Activated CD8-positive, alpha-beta T cell treated with anti-CD3 and anti-CD28 coated beads for 36 hours (primary cell): ENCODE data around the gene TNP2. TPM values are rescaled to one million over a fixed set of nuclear protein-coding genes. Genes with fewer than 3 reads are reported as not detected.

ENCODE experiments used
- ATAC-seq: fragments of 200-7000 bp; cut with Tn5 transposase; one replicate; pipeline ENCODE4 v1.10.0; 2021; ENCODE audit warnings: mild to moderate bottlenecking, moderate library complexity
- CTCF ChIA-PET: fragments of 350-600 bp; sonication (Branson Sonifier 250); formaldehyde crosslinking; loops from one replicate; lab custom pipeline; 2021; ENCODE audit warnings: antibody characterized with exemption; lab: Charles Lee
- POLR2A ChIA-PET: fragments of 350-600 bp; sonication (Branson Sonifier 250); formaldehyde crosslinking; loops from one replicate; lab custom pipeline; 2021; ENCODE audit warnings: antibody characterized with exemption; lab: Charles Lee
- DNase-seq: peaks from one replicate; pipeline ENCODE4 v3.0.0-alpha.2; 2020
- H3K27ac Mint-ChIP-seq: one replicate; pipeline ENCODE4 v1.8.0; 2021; ENCODE audit warnings: mild to moderate bottlenecking, mixed read lengths
- H3K27me3 Mint-ChIP-seq: one replicate; pipeline ENCODE4 v1.8.0; 2021; ENCODE audit warnings: mixed read lengths
- H3K36me3 Mint-ChIP-seq: one replicate; pipeline ENCODE4 v1.8.0; 2021; ENCODE audit warnings: low read depth, mixed read lengths
- H3K4me1 Mint-ChIP-seq: one replicate; pipeline ENCODE4 v1.8.0; 2021; ENCODE audit warnings: low read depth, mixed read lengths
- H3K4me3 Mint-ChIP-seq: one replicate; pipeline ENCODE4 v1.8.0; 2021; ENCODE audit warnings: mild to moderate bottlenecking, moderate library complexity, mixed read lengths
- H3K9me3 Mint-ChIP-seq: one replicate; pipeline ENCODE4 v1.8.0; 2021; ENCODE audit warnings: mixed read lengths
- CTCF ChIP-seq: fragments of 200-600 bp; IDR thresholded peaks from one replicate; pipeline ENCODE4 v1.8.0; 2022; ENCODE audit warnings: antibody characterized with exemption, mild to moderate bottlenecking
- intact Hi-C: fragments of 100-400 bp; cut with micrococcal nuclease; formaldehyde crosslinking; loops from one replicate; pipeline ENCODE4 v1.10.0; 2022
- total RNA-seq, 2 experiments: library from RNA; stranded (reverse); gene quantifications; one replicate each; pipeline ENCODE4 v1.2.3, GENCODE V29; 2021

The TNP2 gene
- total RNA-seq, 2 experiments from 2014 or later: not detected

DNA sequence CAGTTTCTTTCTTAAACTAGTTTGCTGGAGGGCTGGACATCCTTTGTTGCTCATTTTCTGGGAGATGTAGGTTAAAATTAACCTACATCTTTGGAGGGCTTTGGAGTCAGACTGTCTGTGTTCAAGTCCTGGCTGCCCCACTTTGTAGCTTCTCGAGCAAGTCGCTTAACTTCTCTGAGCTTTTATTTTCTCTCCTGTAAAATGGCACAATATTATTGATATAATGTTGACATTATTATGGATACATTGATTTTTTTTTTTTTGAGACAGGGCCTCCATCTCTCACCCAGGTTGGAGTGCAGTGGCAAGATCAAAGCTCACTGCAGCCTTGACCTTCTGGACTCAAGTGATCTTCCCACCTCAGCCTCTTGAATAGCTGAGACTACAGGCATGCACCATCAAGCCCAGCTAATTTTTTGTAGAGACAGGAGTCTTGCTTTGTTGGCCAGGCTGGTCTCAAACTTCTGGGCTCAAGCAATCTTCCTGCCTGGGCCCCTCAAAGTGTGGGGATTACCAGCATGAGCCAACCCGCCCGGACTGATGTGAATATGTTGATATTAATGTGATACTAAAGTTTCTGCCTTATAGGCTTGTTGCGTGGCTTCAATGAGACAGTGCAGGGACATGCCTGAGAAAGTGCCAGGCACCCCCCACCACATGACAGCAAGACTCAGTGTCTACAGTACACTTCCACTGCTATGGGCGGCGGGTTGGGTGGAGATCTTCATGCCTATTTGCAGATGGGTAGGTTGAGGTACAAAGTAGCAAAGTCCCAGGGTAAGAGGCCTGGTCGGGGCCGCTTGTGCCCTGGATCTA lies 44.6 kb upstream of the TNP2 start:
- Mint-ChIP-seq H3K36me3 (no peaks in the 10 kb centered on the region), H3K9me3 (no peaks in the 10 kb centered on the region), H3K27ac (no peak overlapping the region), H3K4me1 (peaks cover 42% of the 10 kb centered on the region), H3K4me3 (no peak overlapping the region), H3K27me3 (no peaks in the 10 kb centered on the region)
- ATAC-seq (no peak), DNase-seq (no peak)
- POLR2A ChIA-PET: interaction anchor here (0.6 kb wide), 1 partner anchor 1001 kb away, joined by 3 read pairs; no protein-coding TSS in a partner anchor
- intact Hi-C loops: loop anchor here (5.0 kb wide), 1 partner anchor 39 kb away; no protein-coding TSS in a partner anchor
- no peak for TF ChIP-seq CTCF
- CTCF ChIA-PET: interaction anchor here (1.4 kb wide), 1 partner anchor 30 kb away, joined by 3 read pairs; no protein-coding TSS in a partner anchor

- no peaks in the 10 kb centered on the region for H3K9me3 Mint-ChIP-seq
- no peak for TF ChIP-seq CTCF
- no peaks in the 10 kb centered on the region for H3K36me3 Mint-ChIP-seq
- ATAC-seq (peak; percentile 22), DNase-seq (peak; percentile 31)
- peaks cover 44% of the 10 kb centered on the region for H3K4me1 Mint-ChIP-seq
- no peak overlapping the region for H3K4me3 Mint-ChIP-seq
- no peaks in the 10 kb centered on the region for H3K27me3 Mint-ChIP-seq
- intact Hi-C loops: loop anchor here (5.0 kb wide), 1 partner anchor 39 kb away; no protein-coding TSS in a partner anchor
- ChIA-PET CTCF (interaction anchor here (1.2 to 1.4 kb wide), 3 partner anchors 8 to 43 kb away, joined by 3 to 4 read pairs (median 3); no protein-coding TSS in a partner anchor), POLR2A (interaction anchor here (0.6 to 2.8 kb wide), 8 partner anchors 12 to 1000 kb away, joined by 3 to 19 read pairs (median 4); partner anchors contain the start of gene SOCS1)
- H3K27ac Mint-ChIP-seq: no peak overlapping the region
These were observed 43.8 kb upstream of the TNP2 start for GRCh38 chr16:11312718-11313492.

DNA sequence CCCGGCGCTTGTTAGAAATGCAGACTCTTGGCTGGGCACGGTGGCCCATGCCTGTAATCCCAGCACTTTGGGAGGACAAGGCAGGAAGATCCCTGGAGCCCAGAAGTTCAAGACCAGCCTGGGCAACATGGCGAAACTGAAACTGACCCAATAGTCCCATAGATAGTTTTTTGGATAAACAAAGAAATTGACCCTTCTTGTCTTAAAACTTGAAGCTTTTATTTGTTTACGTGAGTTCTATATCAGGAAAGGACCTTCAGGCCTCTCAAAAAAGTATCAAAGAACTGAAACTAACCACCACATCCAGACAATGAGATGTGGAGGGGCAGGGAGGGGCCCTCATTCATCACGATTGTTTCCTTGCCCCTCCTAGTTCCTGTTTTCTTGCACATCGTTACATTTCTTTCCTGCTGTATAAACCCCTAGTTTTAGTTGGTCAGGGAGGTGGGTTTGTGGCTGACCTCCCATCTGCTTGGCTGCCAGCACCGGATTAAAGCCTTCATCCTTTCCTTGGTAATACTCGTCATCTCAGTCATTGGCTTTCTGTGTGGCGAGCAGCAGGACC lies 42.0 kb upstream of the TNP2 start:
- intact Hi-C loops: loop anchor here (5.0 kb wide), 1 partner anchor 41 kb away; no protein-coding TSS in a partner anchor
- Mint-ChIP-seq H3K4me3 (peak overlapping the region; percentile 32), H3K4me1 (peaks cover 44% of the 10 kb centered on the region), H3K36me3 (no peaks in the 10 kb centered on the region), H3K27ac (peak overlapping the region; percentile 81), H3K27me3 (no peaks in the 10 kb centered on the region), H3K9me3 (no peaks in the 10 kb centered on the region)
- DNase-seq (peak; percentile 70), ATAC-seq (peak; percentile 55)
- ChIA-PET CTCF (interaction anchor here (1.3 to 1.4 kb wide), 2 partner anchors 45 to 47 kb away, joined by 3 to 4 read pairs; no protein-coding TSS in a partner anchor), POLR2A (interaction anchor here (0.6 to 2.8 kb wide), 7 partner anchors 8 to 653 kb away, joined by 3 to 19 read pairs (median 4); partner anchors contain the start of gene SOCS1)
- no peak for TF ChIP-seq CTCF

GRCh38 chr16:11310634-11310977 lies 41.5 kb upstream of the TNP2 start:
- Mint-ChIP-seq H3K4me1 (peaks cover 44% of the 10 kb centered on the region), H3K4me3 (no peak overlapping the region), H3K9me3 (no peaks in the 10 kb centered on the region), H3K27me3 (no peaks in the 10 kb centered on the region), H3K27ac (peak overlapping the region; percentile 81), H3K36me3 (no peaks in the 10 kb centered on the region)
- TF ChIP-seq CTCF: no peak
- ATAC-seq (no peak), DNase-seq (no peak)
- intact Hi-C loops: loop anchor here (5.0 kb wide), 1 partner anchor 42 kb away; no protein-coding TSS in a partner anchor
- CTCF ChIA-PET: interaction anchor here (1.4 kb wide), 1 partner anchor 48 kb away, joined by 3 read pairs; no protein-coding TSS in a partner anchor
- POLR2A ChIA-PET: interaction anchor here (0.6 to 2.8 kb wide), 5 partner anchors 9 to 653 kb away, joined by 3 to 19 read pairs (median 4); partner anchors contain the start of gene SOCS1
